22Rv1 (cell line): Measurements from ENCODE around the gene FBXL12.
A peak's percentile ranks its signal among the peaks of the same experiment; 100 is the strongest.

ENCODE experiments used
- H3K27ac ChIP-seq: fragments of 450-650 bp; 2 replicates; pipeline ENCODE4 v1.5.1; 2017
- CTCF ChIP-seq: fragments of 450-650 bp; IDR thresholded peaks from 2 replicates; pipeline ENCODE4 v1.5.1; 2017; ENCODE audit warnings: mild to moderate bottlenecking
- ZFX ChIP-seq: fragments of 450-650 bp; IDR thresholded peaks from 2 replicates; pipeline ENCODE4 v1.6.1; 2017; ENCODE audit warnings: antibody characterized with exemption, borderline replicate concordance

Gene FBXL12

GRCh38 chr19:9782338-9782737, 36.5 kb downstream of the FBXL12 start:
- no peak overlapping the region for H3K27ac ChIP-seq
- TF ChIP-seq CTCF (no peak), ZFX (no peak)

DNA sequence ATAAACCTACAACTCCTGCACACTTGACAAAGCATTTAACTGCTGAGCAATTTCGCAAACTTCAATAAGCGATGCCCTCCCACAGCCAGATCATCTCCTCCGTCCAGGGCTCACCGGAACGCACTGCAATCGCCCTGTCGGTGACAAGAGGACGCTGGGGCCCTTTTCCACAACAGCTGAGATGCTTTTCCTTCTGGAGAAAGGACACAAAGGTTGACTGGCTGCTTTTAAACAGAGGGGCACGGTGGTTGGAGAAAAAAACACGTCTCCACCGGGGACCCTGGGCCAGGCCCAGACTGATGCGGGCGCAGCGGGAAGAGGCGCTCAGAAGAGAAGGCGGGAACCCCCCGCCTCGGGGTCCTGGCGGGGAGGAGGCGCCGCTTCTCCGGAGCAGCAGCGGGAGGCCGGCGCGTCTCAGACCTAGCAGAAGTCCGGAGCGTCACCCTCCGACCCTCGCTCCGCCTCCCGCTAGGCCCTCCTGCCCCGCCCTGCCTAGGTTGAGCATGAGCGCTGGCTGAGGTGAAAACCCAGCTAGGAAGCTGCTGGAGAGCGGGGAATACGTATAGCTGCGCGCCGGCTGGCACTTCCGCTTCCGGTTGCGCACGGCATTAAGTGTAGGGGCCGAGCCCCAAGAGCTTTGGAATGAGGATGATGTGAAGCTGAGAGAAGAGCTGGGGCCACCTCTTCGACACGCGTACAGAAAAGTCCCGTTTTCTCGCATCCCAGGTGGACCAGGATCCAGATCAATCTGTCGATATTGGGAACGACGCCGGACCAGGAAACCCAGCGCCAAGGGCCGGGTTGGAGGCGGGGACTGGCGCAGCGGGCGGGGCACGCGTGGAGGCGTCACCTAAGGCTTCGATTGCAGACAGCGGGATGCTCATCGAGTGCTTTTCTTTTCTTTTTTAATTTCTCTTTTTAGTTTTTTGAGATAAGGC, 50.4 kb downstream of the FBXL12 start, which contains the start of gene ZNF846:
ZNF846 (minus strand) TSS at position 564 of the 938 bp plus-strand sequence. CDS start 3,788 bp downstream, outside the sequence.
- peak within 1 kb of the TSS; percentile 91 for H3K27ac ChIP-seq
- TF ChIP-seq ZFX: no peak
- TF ChIP-seq CTCF: no peak
